Trophoblast cell (in vitro differentiated cells and primary cell): ENCODE measurements around the gene AGBL4.

Source experiments
- DNase-seq, 2 donors: peaks; one replicate each; pipeline ENCODE4 v3.0.0-alpha.2; 2016
- H2AFZ ChIP-seq: 2 replicates; pipeline ENCODE4 v1.6.1; 2013; ENCODE audit warnings: low read length, moderate library complexity, mild to moderate bottlenecking; ENCODE audit not compliant: insufficient read depth, poor library complexity
- H2AK5ac ChIP-seq: 2 replicates; pipeline ENCODE4 v1.6.1; 2013; ENCODE audit warnings: mild to moderate bottlenecking, low read length
- H2BK120ac ChIP-seq: 2 replicates; pipeline ENCODE4 v1.6.1; 2013; ENCODE audit warnings: low read length, mild to moderate bottlenecking, moderate library complexity; ENCODE audit not compliant: insufficient read depth, poor library complexity
- H2BK12ac ChIP-seq: 2 replicates; pipeline ENCODE4 v1.6.1; 2013; ENCODE audit warnings: mild to moderate bottlenecking, low read length, moderate library complexity
- H2BK5ac ChIP-seq: 2 replicates; pipeline ENCODE4 v1.6.1; 2013; ENCODE audit warnings: low read length, low read depth, moderate library complexity, mild to moderate bottlenecking; ENCODE audit not compliant: poor library complexity
- H3K14ac ChIP-seq: 2 replicates; pipeline ENCODE4 v1.6.1; 2013; ENCODE audit warnings: mild to moderate bottlenecking, low read length
- H3K18ac ChIP-seq: 2 replicates; pipeline ENCODE4 v1.6.1; 2013; ENCODE audit warnings: mild to moderate bottlenecking, low read length
- H3K23ac ChIP-seq: 2 replicates; pipeline ENCODE4 v1.6.1; 2013; ENCODE audit warnings: low read length
- H3K27ac ChIP-seq: 2 replicates; pipeline ENCODE4 v1.5.1; 2013; ENCODE audit warnings: low read depth, mild to moderate bottlenecking, inconsistent platforms, low read length, moderate library complexity
- H3K27me3 ChIP-seq: 2 replicates; pipeline ENCODE4 v1.6.1; 2013; ENCODE audit warnings: inconsistent platforms, mild to moderate bottlenecking, low read length, moderate library complexity; ENCODE audit not compliant: insufficient read depth
- H3K36me3 ChIP-seq, 2 experiments: 1 replicate in 1 of 2; 2 replicates in 1 of 2; pipeline ENCODE4 v1.6.1; 2013; ENCODE audit warnings: low read length in 2 of 2, mild to moderate bottlenecking in 2 of 2, moderate library complexity in 1 of 2; ENCODE audit not compliant: insufficient read depth in 2 of 2, control insufficient read depth in 1 of 2
- H3K4ac ChIP-seq: 2 replicates; pipeline ENCODE4 v1.6.1; 2013; ENCODE audit warnings: low read depth, mild to moderate bottlenecking, low read length, moderate library complexity
- H3K4me1 ChIP-seq, 2 experiments: 1 replicate in 1 of 2; 2 replicates in 1 of 2; pipeline ENCODE4 v1.6.1; 2013; ENCODE audit warnings: low read length in 2 of 2, mild to moderate bottlenecking in 2 of 2, moderate library complexity in 1 of 2; ENCODE audit not compliant: insufficient read depth in 2 of 2, control insufficient read depth in 1 of 2
- H3K4me2 ChIP-seq: 2 replicates; pipeline ENCODE4 v1.6.1; 2013; ENCODE audit warnings: inconsistent platforms, mild to moderate bottlenecking, low read length, moderate library complexity
- H3K4me3 ChIP-seq: 2 replicates; pipeline ENCODE4 v1.5.1; 2013; ENCODE audit warnings: mild to moderate bottlenecking, low read depth, low read length, inconsistent platforms
- H3K79me1 ChIP-seq: one replicate; pipeline ENCODE4 v1.6.1; 2013; ENCODE audit warnings: low read length
- H3K79me2 ChIP-seq: 2 replicates; pipeline ENCODE4 v1.6.1; 2013; ENCODE audit warnings: low read length, mild to moderate bottlenecking; ENCODE audit not compliant: control insufficient read depth, insufficient read depth, poor library complexity
- H3K9ac ChIP-seq: 2 replicates; pipeline ENCODE4 v1.6.1; 2013; ENCODE audit warnings: mild to moderate bottlenecking, low read length
- H3K9me3 ChIP-seq: 2 replicates; pipeline ENCODE4 v1.6.1; 2013; ENCODE audit warnings: low read depth, mild to moderate bottlenecking, control low read depth, inconsistent platforms, low read length; ENCODE audit not compliant: insufficient read depth
- H4K12ac ChIP-seq: 2 replicates; pipeline ENCODE4 v1.6.1; 2013; ENCODE audit warnings: low read depth, mild to moderate bottlenecking, low read length, moderate library complexity
- H4K8ac ChIP-seq: 2 replicates; pipeline ENCODE4 v1.6.1; 2013; ENCODE audit warnings: low read depth, mild to moderate bottlenecking, low read length, moderate library complexity
- H4K91ac ChIP-seq: one replicate; pipeline ENCODE4 v1.6.1; 2013; ENCODE audit warnings: low read depth, mild to moderate bottlenecking, low read length, moderate library complexity
- WGBS: extraction: QIAGEN DNeasy Blood & Tissue Kit; methylation state at CpG from one replicate; pipeline ENCODE4 v1.1.7; 2013; ENCODE audit warnings: missing lambda C conversion rate; ENCODE audit not compliant: insufficient read length, insufficient coverage; ENCODE audit errors: extremely low coverage; 5-methylcytosine and 5-hydroxymethylcytosine counted together

Gene AGBL4

DNA sequence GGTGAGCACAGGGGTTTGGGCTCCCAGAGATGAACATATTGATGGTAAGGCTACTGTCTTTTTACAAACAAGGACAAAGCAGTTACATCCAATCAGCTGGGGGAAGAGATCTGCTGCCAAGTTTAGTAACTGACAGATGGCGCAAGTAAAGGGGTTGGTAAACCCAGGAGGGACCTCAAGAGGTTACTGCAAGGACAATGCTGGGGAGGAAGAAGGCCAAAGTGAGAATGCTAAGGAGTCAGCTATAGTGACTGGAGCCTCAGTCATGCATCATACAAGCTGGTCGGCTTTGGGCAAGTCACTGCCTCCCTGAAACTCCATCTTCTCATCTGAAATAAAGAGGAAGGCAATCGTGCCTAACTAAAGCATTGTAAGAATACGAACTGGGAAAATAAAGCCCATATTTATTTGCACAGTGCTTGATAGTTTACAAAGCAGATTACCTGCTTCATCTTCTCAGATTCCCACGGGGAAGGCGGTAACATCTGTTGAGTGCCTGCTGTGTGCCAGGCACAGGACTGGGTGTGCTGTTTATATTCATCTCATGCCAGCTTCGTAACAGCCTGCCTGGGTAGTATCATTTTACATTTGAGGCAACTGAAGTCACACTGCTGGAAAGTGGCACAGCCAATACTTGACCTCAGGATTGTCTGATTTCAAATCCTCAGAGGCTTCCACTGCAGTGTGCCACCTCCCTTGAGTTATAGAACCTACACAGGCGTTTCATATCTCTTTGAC is 1361.9 kb downstream of the AGBL4 start:
- peaks cover 2% of the 10 kb centered on the region for H3K9me3 ChIP-seq
- H3K36me3 ChIP-seq: no peaks in the 10 kb centered on the region
- H2BK120ac ChIP-seq: no peak overlapping the region
- no peak overlapping the region for H3K18ac ChIP-seq
- no peak overlapping the region for H2AK5ac ChIP-seq
- H3K4ac ChIP-seq: no peak overlapping the region
- WGBS: no CpG with 5 or more reads among the region's 8 CpGs
- H3K27me3 ChIP-seq: no peaks in the 10 kb centered on the region
- no peak overlapping the region for H3K27ac ChIP-seq
- no peaks in the 10 kb centered on the region for H3K79me1 ChIP-seq
- H3K9ac ChIP-seq: no peak overlapping the region
- no peak overlapping the region for H4K12ac ChIP-seq
- H4K8ac ChIP-seq: no peak overlapping the region
- no peak overlapping the region for H3K4me2 ChIP-seq
- no peaks in the 10 kb centered on the region for H3K79me2 ChIP-seq
- no peak overlapping the region for H2BK5ac ChIP-seq
- no peak overlapping the region for H3K4me3 ChIP-seq
- no peak overlapping the region for H3K23ac ChIP-seq
- no peak overlapping the region for H3K14ac ChIP-seq
- H2BK12ac ChIP-seq: no peak overlapping the region
- DNase-seq: no peak
- no peak overlapping the region for H2AFZ ChIP-seq
- H3K4me1 ChIP-seq: no peaks in the 10 kb centered on the region
- H4K91ac ChIP-seq: no peak overlapping the region

DNA sequence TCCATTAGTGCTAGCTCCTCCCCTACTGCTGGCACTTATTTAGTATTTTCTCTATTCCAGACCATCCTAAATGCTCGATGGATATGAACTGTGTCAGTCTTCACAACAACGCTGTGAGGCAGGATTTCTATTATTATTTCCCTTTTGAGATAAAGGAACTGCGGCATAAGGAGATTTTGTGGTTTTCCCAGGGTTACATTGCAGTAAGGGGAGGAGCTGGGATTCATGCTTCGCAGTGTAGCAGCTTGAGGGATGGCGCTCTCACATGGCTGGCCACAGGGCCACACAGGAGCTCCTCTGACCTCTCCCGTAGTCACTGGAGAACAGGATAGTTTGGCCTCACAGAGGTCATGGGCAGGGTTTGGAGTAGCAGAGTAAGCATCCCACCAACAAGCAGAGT is 1364.0 kb downstream of the AGBL4 start:
- no peak overlapping the region for H2BK12ac ChIP-seq
- no peak overlapping the region for H3K9ac ChIP-seq
- WGBS: no CpG with 5 or more reads among the region's 6 CpGs
- H3K27me3 ChIP-seq: no peaks in the 10 kb centered on the region
- H3K79me2 ChIP-seq: no peaks in the 10 kb centered on the region
- H2AK5ac ChIP-seq: no peak overlapping the region
- H4K91ac ChIP-seq: no peak overlapping the region
- H3K27ac ChIP-seq: no peak overlapping the region
- DNase-seq: no peak
- no peaks in the 10 kb centered on the region for H3K36me3 ChIP-seq
- no peak overlapping the region for H3K4ac ChIP-seq
- H3K18ac ChIP-seq: no peak overlapping the region
- no peak overlapping the region for H3K4me3 ChIP-seq
- H3K9me3 ChIP-seq: peaks cover 2% of the 10 kb centered on the region
- no peak overlapping the region for H2AFZ ChIP-seq
- no peak overlapping the region for H3K14ac ChIP-seq
- no peak overlapping the region for H3K4me2 ChIP-seq
- no peak overlapping the region for H4K8ac ChIP-seq
- no peaks in the 10 kb centered on the region for H3K4me1 ChIP-seq
- H3K23ac ChIP-seq: no peak overlapping the region
- H3K79me1 ChIP-seq: no peaks in the 10 kb centered on the region
- no peak overlapping the region for H2BK5ac ChIP-seq
- no peak overlapping the region for H2BK120ac ChIP-seq
- H4K12ac ChIP-seq: no peak overlapping the region

DNA sequence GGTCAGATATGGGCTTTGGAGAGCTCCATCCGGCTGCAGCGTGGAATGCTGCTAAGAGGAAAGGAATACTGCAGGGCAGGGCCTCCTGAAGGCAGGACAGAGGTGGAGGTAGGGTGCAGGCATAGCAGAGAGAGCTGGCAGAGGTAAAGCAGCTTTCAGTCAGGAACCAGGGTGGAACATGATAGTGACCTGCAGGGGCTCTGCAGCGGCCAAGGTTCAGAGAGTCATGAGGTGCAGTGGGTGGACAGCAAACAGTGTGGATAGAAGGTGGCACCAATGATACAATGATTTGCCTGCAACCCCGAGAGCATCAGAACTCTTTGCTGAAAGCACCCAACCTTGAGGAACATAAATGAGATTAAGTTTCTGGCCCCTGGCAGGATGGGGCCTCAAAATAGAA is 1366.3 kb downstream of the AGBL4 start:
- no peak overlapping the region for H2BK12ac ChIP-seq
- no peaks in the 10 kb centered on the region for H3K79me1 ChIP-seq
- no peak overlapping the region for H3K23ac ChIP-seq
- H2BK5ac ChIP-seq: no peak overlapping the region
- H3K9me3 ChIP-seq: peaks cover 2% of the 10 kb centered on the region
- H3K4me2 ChIP-seq: no peak overlapping the region
- no peak overlapping the region for H4K91ac ChIP-seq
- no peak overlapping the region for H4K8ac ChIP-seq
- H2AK5ac ChIP-seq: no peak overlapping the region
- H3K9ac ChIP-seq: no peak overlapping the region
- no peak overlapping the region for H3K14ac ChIP-seq
- H4K12ac ChIP-seq: no peak overlapping the region
- no peak overlapping the region for H3K18ac ChIP-seq
- H3K27ac ChIP-seq: no peak overlapping the region
- no peak overlapping the region for H2AFZ ChIP-seq
- WGBS: no CpG with 5 or more reads among the region's 4 CpGs
- H3K79me2 ChIP-seq: no peaks in the 10 kb centered on the region
- H2BK120ac ChIP-seq: no peak overlapping the region
- no peak for DNase-seq
- H3K4ac ChIP-seq: no peak overlapping the region
- H3K36me3 ChIP-seq: no peaks in the 10 kb centered on the region
- H3K4me1 ChIP-seq: no peaks in the 10 kb centered on the region
- no peaks in the 10 kb centered on the region for H3K27me3 ChIP-seq
- H3K4me3 ChIP-seq: no peak overlapping the region

DNA sequence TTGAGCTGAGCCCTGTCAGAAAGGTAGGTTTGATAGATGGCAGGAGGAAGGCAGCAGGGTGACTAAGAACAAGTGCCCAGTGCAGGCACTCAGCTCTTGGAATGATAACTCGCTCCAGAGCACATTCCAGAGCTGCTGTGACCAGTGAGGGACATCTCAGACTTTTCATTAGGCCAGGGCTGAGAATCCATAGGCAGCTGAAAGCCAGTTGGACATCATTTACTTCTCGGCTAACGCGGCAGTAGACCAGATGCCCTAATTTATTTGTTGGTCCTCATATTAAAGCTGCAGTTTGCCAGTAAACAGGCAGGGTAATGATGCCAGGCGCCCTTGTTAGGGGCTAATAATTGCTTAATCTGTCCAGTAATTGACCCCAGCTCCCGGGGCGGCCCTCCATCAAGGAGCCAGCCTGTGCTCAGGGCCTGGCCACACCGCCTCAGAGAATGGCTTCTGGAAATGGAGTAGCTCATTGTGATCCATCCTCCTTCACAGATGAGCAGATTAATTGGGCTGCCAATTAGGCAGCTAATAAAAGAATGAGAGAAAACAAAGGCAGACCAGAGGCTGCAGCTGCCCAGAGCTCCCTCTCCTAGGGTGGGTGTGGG is 1369.0 kb downstream of the AGBL4 start:
- Histone ChIP-seq H3K23ac (no peak overlapping the region), H3K4me2 (no peak overlapping the region), H3K79me1 (no peaks in the 10 kb centered on the region), H3K4me3 (no peak overlapping the region), H4K91ac (no peak overlapping the region), H3K14ac (no peak overlapping the region), H3K4ac (no peak overlapping the region), H3K36me3 (no peaks in the 10 kb centered on the region), H2BK5ac (no peak overlapping the region), H2BK12ac (no peak overlapping the region), H3K18ac (no peak overlapping the region), H3K9me3 (peaks cover 2% of the 10 kb centered on the region), H2BK120ac (no peak overlapping the region), H4K8ac (no peak overlapping the region), H4K12ac (no peak overlapping the region), H3K4me1 (no peaks in the 10 kb centered on the region), H3K27me3 (no peaks in the 10 kb centered on the region), H2AFZ (no peak overlapping the region), H2AK5ac (no peak overlapping the region), H3K79me2 (no peaks in the 10 kb centered on the region), H3K27ac (no peak overlapping the region), H3K9ac (no peak overlapping the region)
- WGBS: no CpG with 5 or more reads among the region's 8 CpGs
- peak in 1 of 2 donors; percentile 7 for DNase-seq
